GM12872 (cell line): Measurements from ENCODE around the gene PAFAH1B2.

ENCODE experiments used
- CTCF ChIP-seq: IDR thresholded peaks from 3 replicates; pipeline ENCODE4 v1.5.1; 2011; ENCODE audit warnings: low read depth, mild to moderate bottlenecking, low read length, moderate library complexity; ENCODE audit not compliant: insufficient read depth

PAFAH1B2 gene

GRCh38 chr11:117144477-117145392 is 648 bp downstream of the PAFAH1B2 start:
- TF ChIP-seq CTCF: no peak

GRCh38 chr11:117145393-117145761 is 1.3 kb downstream of the PAFAH1B2 start:
- peak; percentile 24; the same call in 1 of the 3 replicates for TF ChIP-seq CTCF

GRCh38 chr11:117146521-117146920 is 2.4 kb downstream of the PAFAH1B2 start:
- no peak for TF ChIP-seq CTCF

- no peak for TF ChIP-seq CTCF
Measured at GRCh38 chr11:117152066-117152465, 8.0 kb downstream of the PAFAH1B2 start.

GRCh38 chr11:117154468-117154867 is 10.4 kb downstream of the PAFAH1B2 start:
- TF ChIP-seq CTCF: no peak

GRCh38 chr11:117157507-117157906 is 13.4 kb downstream of the PAFAH1B2 start:
- TF ChIP-seq CTCF: no peak

- TF ChIP-seq CTCF: no peak
Measured at GRCh38 chr11:117159892-117160291, 15.8 kb downstream of the PAFAH1B2 start.
